GM21515 (cell line): ENCODE results near the gene XAGE3.
"Not testable (repeated sequence)": the region's sequence is repeated elsewhere in the genome, so short reads cannot be mapped to it uniquely, and the experiment has no call there.

Experiments used
- ATAC-seq: cut with Tn5 transposase; IDR thresholded peaks from one replicate; pipeline ENCODE4 v1.9.1; 2021; ENCODE audit not compliant: unreplicated experiment

XAGE3 gene

GRCh38 chrX:52843619-52844018, 24.3 kb downstream of the XAGE3 start:
- ATAC-seq = not testable (repeated sequence)

- no peak for ATAC-seq
Measured at GRCh38 chrX:52839137-52839536, 28.7 kb downstream of the XAGE3 start.

- ATAC-seq = no peak
Measured at GRCh38 chrX:52830551-52830950, 37.3 kb downstream of the XAGE3 start.

GRCh38 chrX:52824608-52825007, 43.3 kb downstream of the XAGE3 start:
- no peak for ATAC-seq

- ATAC-seq = no peak
Measured at GRCh38 chrX:52821079-52821760, 46.7 kb downstream of the XAGE3 start.

- no peak for ATAC-seq
Measured at GRCh38 chrX:52819788-52820187, 48.1 kb downstream of the XAGE3 start.
